B cell (primary cell): ENCODE data around the gene TGFA. TPM values are rescaled to one million over a fixed set of nuclear protein-coding genes. Genes with fewer than 3 reads are reported as not detected.

Experiments
- ATAC-seq: fragments of 200-7000 bp; cut with Tn5 transposase; one replicate; pipeline ENCODE4 v1.10.0; 2021; ENCODE audit warnings: low read depth, mild to moderate bottlenecking, moderate number of reproducible peaks, moderate library complexity
- CTCF ChIA-PET: fragments of 350-600 bp; sonication (Branson Sonifier 250); formaldehyde crosslinking; loops from one replicate; lab custom pipeline; 2021; ENCODE audit warnings: antibody characterized with exemption, inconsistent platforms; lab: Charles Lee
- POLR2A ChIA-PET: fragments of 350-600 bp; sonication (Branson Sonifier 250); formaldehyde crosslinking; loops from one replicate; lab custom pipeline; 2021; ENCODE audit warnings: antibody characterized with exemption; lab: Charles Lee
- DNase-seq: peaks from one replicate; pipeline ENCODE4 v3.0.0; 2013
- H2AFZ ChIP-seq: 2 replicates; pipeline ENCODE4 v1.6.1; 2012; ENCODE audit warnings: mild to moderate bottlenecking, low read depth, low read length; ENCODE audit not compliant: insufficient read depth, poor library complexity, severe bottlenecking
- H3K27ac ChIP-seq, 2 donors: 1 replicate in 1 of 2; 2 replicates in 1 of 2; pipeline ENCODE4 v1.5.1; 2012 to 2013; ENCODE audit warnings: low read length in 2 of 2, mild to moderate bottlenecking in 2 of 2, moderate library complexity in 1 of 2
- H3K27me3 ChIP-seq, 4 experiments: fragments of 200-600 bp in 1 of 4; sonication (generic) in 1 of 4; replicated peaks in 1 of 4; 1 replicate in 2 of 4; 2 replicates in 2 of 4; pipeline versions ENCODE4 v1.6.1 to v1.7.0; 2013 to 2016; ENCODE audit warnings: low read length in 3 of 4, mild to moderate bottlenecking in 2 of 4, mixed read lengths in 1 of 4, moderate library complexity in 1 of 4; ENCODE audit not compliant: insufficient read depth in 4 of 4, control insufficient read depth in 3 of 4; ENCODE audit errors: control extremely low read depth in 1 of 4
- H3K36me3 ChIP-seq, 2 experiments: replicated peaks in 1 of 2; 1 replicate in 1 of 2; 2 replicates in 1 of 2; pipeline versions ENCODE4 v1.6.1 to v1.7.1; 2013; ENCODE audit warnings: low read length in 1 of 2; ENCODE audit not compliant: insufficient read depth in 2 of 2, control insufficient read depth in 1 of 2; ENCODE audit errors: control extremely low read depth in 1 of 2, extremely low read depth in 1 of 2
- H3K4me1 ChIP-seq, 2 donors: fragments of 200-600 bp in 1 of 2; sonication (generic) in 1 of 2; 1 replicate in 1 of 2; 2 replicates in 1 of 2; pipeline versions ENCODE4 v1.5.1 to v1.6.1; 2013 to 2017; ENCODE audit warnings: low read length in 2 of 2; ENCODE audit not compliant: control insufficient read depth in 2 of 2, insufficient read depth in 2 of 2
- H3K4me2 ChIP-seq: replicated peaks from 2 replicates; pipeline ENCODE3; 2012; ENCODE audit warnings: mild to moderate bottlenecking, low read depth, low read length; ENCODE audit not compliant: poor library complexity, severe bottlenecking
- H3K4me3 ChIP-seq, 5 experiments: fragments of 200-600 bp in 1 of 5; sonication (generic) in 1 of 5; 1 replicate in 3 of 5; 2 replicates in 2 of 5; pipeline versions ENCODE4 v1.5.1 to v1.7.0; 2011 to 2016; ENCODE audit warnings: low read length in 4 of 5, mild to moderate bottlenecking in 4 of 5, low read depth in 2 of 5, control low read depth in 1 of 5, moderate library complexity in 1 of 5; ENCODE audit not compliant: insufficient read depth in 1 of 5; ENCODE audit errors: control extremely low read depth in 1 of 5, extremely low read depth in 1 of 5
- H3K79me2 ChIP-seq: fragments of 200-600 bp; sonication (generic); one replicate; pipeline ENCODE4 v1.6.0; 2016; ENCODE audit warnings: low read length; ENCODE audit not compliant: control insufficient read depth, insufficient read depth
- H3K9ac ChIP-seq: fragments of 200-600 bp; sonication (generic); 2 replicates; pipeline ENCODE4 v1.6.1; 2017; ENCODE audit warnings: mild to moderate bottlenecking, low read length, moderate library complexity
- H3K9me3 ChIP-seq, 3 donors: one replicate each; pipeline versions ENCODE4 v1.6.1 to v1.7.1; 2013; ENCODE audit warnings: low read length in 2 of 3; ENCODE audit not compliant: control insufficient read depth in 2 of 3, insufficient read depth in 1 of 3; ENCODE audit errors: control extremely low read depth in 1 of 3
- H4K20me1 ChIP-seq: 2 replicates; pipeline ENCODE4 v1.6.0; 2012; ENCODE audit warnings: mild to moderate bottlenecking, low read length; ENCODE audit not compliant: insufficient read depth, control insufficient read depth, poor library complexity, severe bottlenecking
- H3K27ac Mint-ChIP-seq: one replicate; pipeline ENCODE4 v1.8.0; 2021; ENCODE audit warnings: mixed read lengths
- H3K27me3 Mint-ChIP-seq: one replicate; pipeline ENCODE4 v1.8.0; 2021; ENCODE audit warnings: mixed read lengths
- H3K4me1 Mint-ChIP-seq: one replicate; pipeline ENCODE4 v1.8.0; 2021; ENCODE audit warnings: mixed read lengths
- H3K4me3 Mint-ChIP-seq: one replicate; pipeline ENCODE4 v1.8.0; 2021; ENCODE audit warnings: mixed read lengths
- H3K9me3 Mint-ChIP-seq: one replicate; pipeline ENCODE4 v1.8.0; 2022; ENCODE audit warnings: mixed read lengths; ENCODE audit not compliant: insufficient read depth
- CTCF ChIP-seq: fragments of 200-600 bp; IDR thresholded peaks from one replicate; pipeline ENCODE4 v1.8.0; 2022; ENCODE audit warnings: antibody characterized with exemption, mild to moderate bottlenecking
- EZH2 ChIP-seq: IDR thresholded peaks from 2 replicates; pipeline ENCODE4 v1.6.1; 2012; ENCODE audit warnings: borderline replicate concordance, low read depth, mild to moderate bottlenecking, moderate library complexity, low read length; ENCODE audit not compliant: insufficient read depth, poor library complexity, severe bottlenecking
- WGBS: methylation state at CpG from one replicate; pipeline ENCODE4 v1.1.5; 2013; ENCODE audit warnings: missing lambda C conversion rate; ENCODE audit not compliant: insufficient coverage; 5-methylcytosine and 5-hydroxymethylcytosine counted together
- intact Hi-C: fragments of 100-400 bp; cut with micrococcal nuclease; formaldehyde crosslinking; loops from one replicate; pipeline ENCODE4 v1.10.0; 2022
- polyA plus RNA-seq: library from polyadenylated mRNA; depleted of rRNA; stranded (reverse); fragments of >200 nt; gene quantifications from 2 replicates; pipeline ENCODE4 v1.2.3, GENCODE V29; 2012
- total RNA-seq, 2 donors: library from RNA; stranded (reverse); fragments of 120-200 nt in 1 of 2; gene quantifications; 1 replicate in 1 of 2; 2 replicates in 1 of 2; pipeline versions ENCODE4 v1.2.3 to v1.2.4, GENCODE V29; 2013 to 2022

The TGFA gene
- total and polyA plus RNA-seq, 2 donors (not counting 1 experiment from before 2014, with no cell fraction given), result 0.04 TPM; not detected in 1

GRCh38 chr2:70561893-70562292, 8.3 kb upstream of the TGFA start:
- ChIA-PET POLR2A (no interaction called here), CTCF (no interaction called here)
- Mint-ChIP-seq H3K4me3 (no peak overlapping the region), H3K4me1 (no peaks in the 10 kb centered on the region), H3K9me3 (no peaks in the 10 kb centered on the region), H3K27ac (no peak overlapping the region), H3K27me3 (peaks cover 40% of the 10 kb centered on the region)
- Histone ChIP-seq H3K36me3 (no peaks in the 10 kb centered on the region), H3K4me2 (no peak overlapping the region), H3K4me3 (no peak overlapping the region), H3K9ac (no peak overlapping the region), H3K27me3 (peaks cover 0 to 12% (median 6%) of the 10 kb centered on the region in 4 experiments), H3K79me2 (no peaks in the 10 kb centered on the region), H3K27ac (no peak overlapping the region), H4K20me1 (no peaks in the 10 kb centered on the region), H3K9me3 (no peaks in the 10 kb centered on the region), H2AFZ (no peak overlapping the region), H3K4me1 (no peaks in the 10 kb centered on the region)
- TF ChIP-seq CTCF (no peak), EZH2 (no peak)
- ATAC-seq, result no peak
- no peak for DNase-seq
- intact Hi-C loops, result no loop called here

GRCh38 chr2:70560442-70560841, 6.8 kb upstream of the TGFA start:
- ATAC-seq, result no peak
- Histone ChIP-seq H3K9me3 (no peaks in the 10 kb centered on the region), H3K4me2 (no peak overlapping the region), H2AFZ (no peak overlapping the region), H4K20me1 (no peaks in the 10 kb centered on the region), H3K79me2 (no peaks in the 10 kb centered on the region), H3K4me3 (no peak overlapping the region), H3K27ac (no peak overlapping the region), H3K9ac (no peak overlapping the region), H3K27me3 (peaks cover 0 to 18% (median 6%) of the 10 kb centered on the region in 4 experiments), H3K4me1 (no peaks in the 10 kb centered on the region), H3K36me3 (no peaks in the 10 kb centered on the region)
- no peaks in the 10 kb centered on the region for H3K9me3 Mint-ChIP-seq
- DNase-seq, result no peak
- WGBS, result 67% methylated on average over 1 of the region's 2 CpGs
- H3K4me1 Mint-ChIP-seq, result no peaks in the 10 kb centered on the region
- H3K27ac Mint-ChIP-seq, result no peak overlapping the region
- POLR2A ChIA-PET, result no interaction called here
- H3K4me3 Mint-ChIP-seq, result no peak overlapping the region
- TF ChIP-seq CTCF (no peak), EZH2 (no peak)
- CTCF ChIA-PET, result no interaction called here
- peaks cover 48% of the 10 kb centered on the region for H3K27me3 Mint-ChIP-seq
- intact Hi-C loops, result no loop called here
